Epithelial cell of esophagus (primary cell): ENCODE measurements around the gene MPPED1.
A peak's percentile ranks its signal among the peaks of the same experiment; 100 is the strongest.

ENCODE experiments used
- DNase-seq: peaks from one replicate; pipeline ENCODE4 v3.0.0; 2010; ENCODE audit warnings: low read depth
- H3K4me3 ChIP-seq: 2 replicates; pipeline ENCODE4 v1.5.1; 2011; ENCODE audit warnings: mild to moderate bottlenecking, low read length, control low read depth
- TF ChIP-seq, protein P1 (sequence below): IDR thresholded peaks from 2 replicates; pipeline ENCODE4 v1.5.1; 2011; ENCODE audit warnings: low read depth, mild to moderate bottlenecking, low read length, control low read depth, inconsistent platforms; ENCODE audit not compliant: insufficient read depth; ENCODE audit errors: missing control alignments

The MPPED1 gene

DNA sequence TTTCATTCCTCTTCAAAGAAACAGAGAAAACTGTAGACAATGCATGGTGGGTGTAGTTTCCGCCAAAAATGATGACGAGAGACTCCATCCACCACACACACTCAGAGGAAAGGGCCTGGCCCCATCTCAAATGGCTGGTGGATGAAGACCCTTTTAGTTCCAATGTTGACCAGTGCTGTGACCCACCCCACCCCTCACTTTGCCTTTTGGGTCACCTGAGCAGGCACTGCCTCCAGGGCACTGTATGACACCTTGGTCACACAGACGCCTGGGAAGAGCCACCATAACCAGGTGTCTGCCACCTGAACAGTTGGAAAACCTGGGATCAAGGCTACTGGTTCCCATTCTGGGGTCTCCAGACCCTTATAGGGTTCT is 121.3 kb downstream of the MPPED1 start:
- H3K4me3 ChIP-seq = no peak overlapping the region
- DNase-seq = no peak
- TF ChIP-seq, protein P1, sequence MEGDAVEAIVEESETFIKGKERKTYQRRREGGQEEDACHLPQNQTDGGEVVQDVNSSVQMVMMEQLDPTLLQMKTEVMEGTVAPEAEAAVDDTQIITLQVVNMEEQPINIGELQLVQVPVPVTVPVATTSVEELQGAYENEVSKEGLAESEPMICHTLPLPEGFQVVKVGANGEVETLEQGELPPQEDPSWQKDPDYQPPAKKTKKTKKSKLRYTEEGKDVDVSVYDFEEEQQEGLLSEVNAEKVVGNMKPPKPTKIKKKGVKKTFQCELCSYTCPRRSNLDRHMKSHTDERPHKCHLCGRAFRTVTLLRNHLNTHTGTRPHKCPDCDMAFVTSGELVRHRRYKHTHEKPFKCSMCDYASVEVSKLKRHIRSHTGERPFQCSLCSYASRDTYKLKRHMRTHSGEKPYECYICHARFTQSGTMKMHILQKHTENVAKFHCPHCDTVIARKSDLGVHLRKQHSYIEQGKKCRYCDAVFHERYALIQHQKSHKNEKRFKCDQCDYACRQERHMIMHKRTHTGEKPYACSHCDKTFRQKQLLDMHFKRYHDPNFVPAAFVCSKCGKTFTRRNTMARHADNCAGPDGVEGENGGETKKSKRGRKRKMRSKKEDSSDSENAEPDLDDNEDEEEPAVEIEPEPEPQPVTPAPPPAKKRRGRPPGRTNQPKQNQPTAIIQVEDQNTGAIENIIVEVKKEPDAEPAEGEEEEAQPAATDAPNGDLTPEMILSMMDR = no peak

DNA sequence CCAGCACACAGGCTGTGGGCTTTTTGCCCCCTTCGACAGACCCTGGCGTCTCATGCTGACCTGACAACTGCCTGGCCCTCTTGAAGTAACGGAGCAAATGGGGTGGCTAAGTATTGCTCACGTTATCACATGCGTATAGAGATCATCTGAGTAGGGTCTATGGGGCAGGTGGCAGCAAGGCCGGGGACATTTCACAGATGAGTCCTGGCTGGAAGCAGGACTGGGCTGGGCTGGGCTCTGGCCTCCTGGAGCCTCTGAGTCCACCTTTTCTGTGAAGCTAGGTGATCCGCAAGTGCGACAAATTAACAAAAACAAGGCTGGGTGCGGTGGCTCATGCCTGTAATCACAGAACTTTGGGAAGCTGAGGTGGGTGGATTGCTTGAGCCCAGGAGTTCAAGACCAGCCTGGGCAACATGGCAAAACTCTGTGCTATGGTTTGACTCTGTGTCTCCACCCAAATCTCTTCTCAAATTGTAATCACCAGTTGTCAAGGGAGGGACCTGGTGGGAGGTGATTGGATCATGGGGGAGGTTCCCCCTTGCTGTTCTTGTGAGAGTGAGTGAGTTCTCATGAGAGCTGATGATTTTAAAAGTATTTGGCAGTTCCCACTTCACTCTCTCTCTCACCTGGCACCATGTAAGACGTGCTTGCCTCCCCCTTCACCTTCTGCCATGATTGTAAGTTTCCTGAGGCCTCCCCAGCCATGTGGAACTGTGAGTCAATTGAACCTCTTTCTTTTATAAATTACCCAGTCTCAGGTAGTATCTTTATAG is 122.0 kb downstream of the MPPED1 start:
- H3K4me3 ChIP-seq = no peak overlapping the region
- TF ChIP-seq, protein P1 = no peak
- DNase-seq = no peak

DNA sequence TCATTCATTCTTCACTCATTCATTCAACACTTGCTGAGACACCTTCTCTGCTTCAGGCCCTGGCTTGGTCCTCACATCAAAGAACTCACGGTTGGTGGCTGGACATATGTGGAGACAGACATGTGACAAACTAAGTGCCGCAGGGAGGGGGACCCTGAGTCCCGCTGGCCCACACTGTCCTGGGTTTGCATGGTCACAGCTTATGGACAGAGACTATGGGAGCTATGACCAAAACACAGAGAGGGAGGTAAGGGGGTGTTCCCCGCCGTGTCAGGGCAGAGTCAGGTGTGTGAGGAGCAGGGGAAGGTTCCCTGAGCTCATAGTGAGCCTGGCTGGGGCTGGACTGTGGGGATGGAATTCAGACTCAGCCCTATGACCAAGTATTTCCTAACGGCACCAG is 123.1 kb downstream of the MPPED1 start:
- H3K4me3 ChIP-seq = no peak overlapping the region
- TF ChIP-seq, protein P1 = no peak
- DNase-seq = peak; percentile 38

DNA sequence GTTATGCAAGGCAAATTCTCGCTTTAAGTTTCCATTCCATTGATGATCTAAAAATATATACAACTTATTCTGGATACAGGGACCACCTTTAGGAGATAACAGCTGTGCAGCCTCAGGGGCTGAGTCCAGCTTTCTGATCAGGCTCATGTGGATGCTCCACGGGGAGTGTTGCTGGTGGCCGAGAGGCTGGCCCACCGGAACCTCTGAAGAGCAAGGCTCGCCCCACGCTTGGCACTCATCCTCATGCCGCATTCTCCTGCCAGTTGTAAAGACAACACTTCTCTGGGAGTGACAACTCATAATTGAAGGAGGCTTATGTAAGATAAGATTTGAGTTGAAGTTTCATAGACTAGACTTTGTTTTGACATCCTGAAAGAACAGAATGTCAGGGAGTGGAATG is 123.5 kb downstream of the MPPED1 start:
- no peak for DNase-seq
- no peak overlapping the region for H3K4me3 ChIP-seq
- TF ChIP-seq, protein P1 = no peak

DNA sequence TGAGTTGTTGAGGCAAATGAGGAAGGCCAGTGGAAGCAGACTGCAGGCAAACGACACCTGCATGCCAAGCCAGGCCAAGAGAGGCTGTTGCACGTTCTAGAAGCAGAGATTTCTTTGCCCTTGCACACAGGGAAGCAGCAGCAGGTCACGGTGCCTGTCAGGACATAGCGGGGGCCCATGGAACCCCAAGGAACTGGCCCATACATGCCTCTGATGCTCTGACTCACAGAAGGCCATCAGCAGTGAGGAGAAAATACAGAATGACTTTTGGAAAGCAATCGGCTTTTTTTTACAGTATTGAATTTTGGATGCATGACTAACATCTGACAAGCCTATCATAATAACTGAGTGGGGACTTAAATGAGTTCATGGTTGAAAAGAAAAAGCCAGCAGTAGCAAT is 123.9 kb downstream of the MPPED1 start:
- TF ChIP-seq, protein P1 = no peak
- peak; percentile 92 for DNase-seq
- no peak overlapping the region for H3K4me3 ChIP-seq

DNA sequence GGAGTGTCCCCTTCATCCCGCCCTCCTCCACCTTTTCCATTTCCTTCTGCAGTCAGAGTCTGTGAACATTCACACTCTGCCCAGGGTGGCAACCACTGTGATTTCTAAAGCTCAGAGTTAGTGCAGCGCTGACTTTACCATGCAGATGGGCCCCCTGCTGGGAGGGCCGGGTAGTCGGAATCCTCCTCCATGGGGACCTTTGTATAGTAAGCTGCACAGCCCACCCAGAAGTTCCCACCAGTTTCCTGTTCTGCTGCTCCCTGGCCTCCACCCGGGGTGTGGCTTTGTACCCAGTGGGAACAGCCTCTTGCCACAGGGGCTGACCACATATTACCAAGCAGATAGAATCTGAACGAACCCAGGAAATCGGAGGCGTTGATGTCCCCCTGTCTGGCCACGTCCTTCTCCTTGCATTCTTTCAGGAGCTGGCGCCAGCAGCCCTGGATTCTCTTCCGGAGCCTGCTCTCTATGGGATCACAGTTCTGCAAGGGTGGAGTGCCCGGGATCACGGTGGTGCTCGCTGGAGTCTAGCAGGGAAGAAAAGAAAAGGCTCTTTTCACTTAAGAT is 125.3 kb downstream of the MPPED1 start:
- no peak overlapping the region for H3K4me3 ChIP-seq
- DNase-seq = peak; percentile 20
- TF ChIP-seq, protein P1 = peak; percentile 26
